Left ventricle myocardium inferior (tissue), 1 donor: ENCODE measurements around the gene EPB41L4B. TPM values are rescaled to one million over a fixed set of nuclear protein-coding genes. Genes with fewer than 3 reads are reported as not detected.

Source experiments
- DNase-seq: peaks from one replicate; pipeline ENCODE4 v3.0.0-alpha.2; 2020
- H3K27ac ChIP-seq: fragments of 200-600 bp; replicated peaks from 2 replicates; pipeline ENCODE4 v1.8.0; 2021
- H3K27me3 ChIP-seq: fragments of 200-600 bp; 2 replicates; pipeline ENCODE4 v1.8.0; 2021; ENCODE audit warnings: low read depth
- H3K36me3 ChIP-seq: fragments of 200-600 bp; 2 replicates; pipeline ENCODE4 v1.8.0; 2021
- H3K4me1 ChIP-seq: fragments of 200-600 bp; 2 replicates; pipeline ENCODE4 v1.8.0; 2021
- H3K4me3 ChIP-seq: fragments of 200-600 bp; 2 replicates; pipeline ENCODE4 v1.8.0; 2021; ENCODE audit warnings: mild to moderate bottlenecking, moderate library complexity
- H3K9me3 ChIP-seq: fragments of 200-600 bp; replicated peaks from 2 replicates; pipeline ENCODE4 v1.8.0; 2021
- CTCF ChIP-seq: fragments of 200-600 bp; IDR thresholded peaks from 2 replicates; pipeline ENCODE4 v1.8.0; 2021; ENCODE audit warnings: antibody characterized with exemption, mild to moderate bottlenecking, borderline replicate concordance
- intact Hi-C: fragments of 100-400 bp; cut with micrococcal nuclease; formaldehyde crosslinking; loops from one replicate; pipeline ENCODE4 v1.11.0; 2022
- total RNA-seq: library from RNA; stranded (reverse); fragmentation: NEBNext Ultra II Directional; extraction: Animal tissue kit (Norgen Biotek cat#: 25700); gene quantifications from one replicate; pipeline ENCODE4 v1.2.1, GENCODE V29; 2021
- donor health status: DM: no; HTN: yes; CAD: no; lungs with severe emphysema.

The EPB41L4B gene
- total RNA-seq, 1 donor from 2014 or later = 13.9 TPM

DNA sequence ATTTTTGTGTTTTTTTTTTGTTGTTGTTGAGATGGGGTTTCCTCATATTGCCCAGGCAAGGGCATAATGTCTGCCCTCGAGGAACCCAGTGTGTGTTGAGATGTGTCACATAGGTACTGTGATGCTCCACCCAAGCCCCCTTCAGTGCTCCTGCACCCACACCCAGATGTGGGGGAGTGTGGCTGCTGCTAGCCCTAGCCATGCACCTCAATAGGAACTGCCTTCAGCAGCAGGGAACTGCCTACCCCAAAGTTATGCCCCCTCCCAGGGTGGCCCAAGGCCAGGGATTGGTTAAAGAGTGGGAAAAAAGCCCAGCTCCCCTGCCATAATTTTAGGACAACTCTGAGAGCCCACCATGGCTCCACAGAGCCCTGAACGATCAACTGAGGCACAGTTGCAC, 33.3 kb upstream of the EPB41L4B start:
- H3K27ac ChIP-seq = no peak overlapping the region
- peaks cover 6% of the 10 kb centered on the region for H3K4me1 ChIP-seq
- no peaks in the 10 kb centered on the region for H3K36me3 ChIP-seq
- intact Hi-C loops = no loop called here
- H3K27me3 ChIP-seq = peaks cover 15% of the 10 kb centered on the region
- no peaks in the 10 kb centered on the region for H3K9me3 ChIP-seq
- H3K4me3 ChIP-seq = no peak overlapping the region
- TF ChIP-seq CTCF = no peak
- no peak for DNase-seq

GRCh38 chr9:109351032-109351431, 30.2 kb upstream of the EPB41L4B start:
- no peak overlapping the region for H3K27ac ChIP-seq
- H3K27me3 ChIP-seq = peaks cover 10% of the 10 kb centered on the region
- no peaks in the 10 kb centered on the region for H3K36me3 ChIP-seq
- no peak for TF ChIP-seq CTCF
- no peak overlapping the region for H3K4me3 ChIP-seq
- intact Hi-C loops = no loop called here
- no peaks in the 10 kb centered on the region for H3K9me3 ChIP-seq
- peaks cover 9% of the 10 kb centered on the region for H3K4me1 ChIP-seq
- no peak for DNase-seq

DNA sequence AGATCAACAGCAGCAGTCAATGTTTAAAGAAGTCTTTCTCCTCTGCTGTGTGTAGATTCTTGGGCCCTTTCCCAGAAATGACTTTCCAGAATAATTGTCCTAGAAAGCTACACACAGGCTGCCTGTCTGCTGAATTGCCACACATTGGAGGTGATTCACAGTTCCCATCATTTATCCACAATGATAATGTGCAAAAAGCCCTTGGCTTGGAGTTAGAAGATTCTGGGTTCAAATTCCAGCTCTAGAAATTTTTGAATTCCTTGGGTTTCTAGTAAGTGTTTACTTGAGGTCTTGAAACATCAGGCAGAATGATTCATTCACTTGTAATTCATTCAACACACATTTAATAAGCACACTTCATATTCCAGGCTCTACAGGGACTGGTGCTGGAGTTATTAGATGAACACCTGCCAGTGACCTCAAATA, 28.6 kb upstream of the EPB41L4B start:
- Histone ChIP-seq H3K4me1 (peaks cover 9% of the 10 kb centered on the region), H3K27me3 (no peaks in the 10 kb centered on the region), H3K36me3 (no peaks in the 10 kb centered on the region), H3K9me3 (no peaks in the 10 kb centered on the region), H3K4me3 (no peak overlapping the region), H3K27ac (no peak overlapping the region)
- no peak for DNase-seq
- intact Hi-C loops = no loop called here
- no peak for TF ChIP-seq CTCF

DNA sequence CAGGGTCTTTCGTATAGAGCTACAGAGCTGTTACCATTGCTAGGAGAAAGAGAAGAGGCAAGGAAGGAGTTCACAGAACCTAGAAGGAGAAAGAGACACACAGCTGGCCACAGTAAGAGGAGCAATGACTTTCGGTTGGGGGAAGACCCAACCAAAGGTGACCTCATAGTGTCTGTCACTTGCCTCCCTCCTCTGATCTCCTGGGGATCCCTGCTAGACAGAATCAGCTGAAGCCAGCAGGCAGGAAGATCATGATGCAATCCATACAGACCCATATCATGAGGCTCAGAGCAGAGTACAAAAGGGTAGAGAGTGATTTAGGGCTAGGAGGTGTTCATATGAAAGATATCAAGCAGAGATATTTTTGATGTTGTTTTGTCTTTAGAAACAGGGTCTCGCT, 26.0 kb upstream of the EPB41L4B start:
- no peak for TF ChIP-seq CTCF
- intact Hi-C loops = no loop called here
- Histone ChIP-seq H3K9me3 (no peaks in the 10 kb centered on the region), H3K4me1 (peaks cover 9% of the 10 kb centered on the region), H3K27ac (no peak overlapping the region), H3K36me3 (no peaks in the 10 kb centered on the region), H3K4me3 (no peak overlapping the region), H3K27me3 (peaks cover 9% of the 10 kb centered on the region)
- DNase-seq = no peak

- Histone ChIP-seq H3K27ac (no peak overlapping the region), H3K4me3 (no peak overlapping the region), H3K9me3 (no peaks in the 10 kb centered on the region), H3K4me1 (peaks cover 9% of the 10 kb centered on the region), H3K27me3 (peaks cover 9% of the 10 kb centered on the region), H3K36me3 (no peaks in the 10 kb centered on the region)
- TF ChIP-seq CTCF = no peak
- intact Hi-C loops = no loop called here
- no peak for DNase-seq
These were observed 24.0 kb upstream of the EPB41L4B start for GRCh38 chr9:109344866-109345265.

- Histone ChIP-seq H3K27me3 (peaks cover 9% of the 10 kb centered on the region), H3K9me3 (no peaks in the 10 kb centered on the region), H3K36me3 (no peaks in the 10 kb centered on the region), H3K4me1 (no peaks in the 10 kb centered on the region), H3K4me3 (no peak overlapping the region), H3K27ac (no peak overlapping the region)
- TF ChIP-seq CTCF = no peak
- DNase-seq = no peak
- intact Hi-C loops = no loop called here
These were observed 22.0 kb upstream of the EPB41L4B start for GRCh38 chr9:109342878-109343277.
